Peyer's patch (tissue), 4 donors: Measurements from ENCODE around the gene JPT1. TPM values are rescaled to one million over a fixed set of nuclear protein-coding genes. Genes with fewer than 3 reads are reported as not detected.

ENCODE experiments used
- DNase-seq, 3 donors: peaks; one replicate each; pipeline ENCODE4 v3.0.0-alpha.2; 2017 to 2019
- H3K27ac ChIP-seq, 4 donors: fragments of 200-600 bp; sonication (generic); one replicate each; pipeline ENCODE4 v1.5.1; 2016 to 2019
- H3K27me3 ChIP-seq, 2 donors: fragments of 200-600 bp; sonication (generic); one replicate each; pipeline ENCODE4 v1.5.1; 2019
- H3K36me3 ChIP-seq, 3 donors: fragments of 200-600 bp; sonication (generic); one replicate each; pipeline ENCODE4 v1.5.1; 2016 to 2019
- H3K4me1 ChIP-seq, 4 donors: fragments of 200-600 bp; sonication (generic); one replicate each; pipeline ENCODE4 v1.5.1; 2016 to 2019
- H3K4me3 ChIP-seq, 4 donors: fragments of 200-600 bp; sonication (generic); 1 replicate in 3 of 4; 2 replicates in 1 of 4; pipeline ENCODE4 v1.5.1; 2016 to 2019; ENCODE audit warnings: mild to moderate bottlenecking in 1 of 4
- H3K9me3 ChIP-seq, 4 donors: fragments of 200-600 bp; sonication (generic); one replicate each; pipeline ENCODE4 v1.5.1; 2016 to 2019; ENCODE audit warnings: mild to moderate bottlenecking in 1 of 4
- POLR2A ChIP-seq, 2 donors: fragments of 450-650 bp; IDR thresholded peaks; one replicate each; pipeline ENCODE4 v1.5.1; 2017; ENCODE audit warnings: antibody characterized with exemption in 2 of 2, mild to moderate bottlenecking in 2 of 2, moderate library complexity in 2 of 2
- total RNA-seq, 4 donors: library from RNA; depleted of rRNA; stranded (reverse); fragments of >200 nt; gene quantifications; one replicate each; pipeline ENCODE4 v1.1.0, GENCODE V29; 2016
- TF ChIP-seq, protein P1 (sequence below), 6 experiments: fragments of 450-650 bp in 4 of 6; fragments of 200-600 bp in 2 of 6; sonication (generic) in 1 of 6; IDR thresholded peaks; one replicate each; pipeline ENCODE4 v1.5.1; 2017 to 2019; ENCODE audit warnings: antibody characterized with exemption in 6 of 6, mild to moderate bottlenecking in 3 of 6, moderate library complexity in 1 of 6

The JPT1 gene
- total RNA-seq, 4 donors from 2014 or later, result 132 to 261 (median 202) TPM

GRCh38 chr17:75098861-75099260 is 55.5 kb downstream of the JPT1 start:
- TF ChIP-seq POLR2A (IDR thresholded peaks at IDR 0.05), result no peak
- TF ChIP-seq, protein P1, sequence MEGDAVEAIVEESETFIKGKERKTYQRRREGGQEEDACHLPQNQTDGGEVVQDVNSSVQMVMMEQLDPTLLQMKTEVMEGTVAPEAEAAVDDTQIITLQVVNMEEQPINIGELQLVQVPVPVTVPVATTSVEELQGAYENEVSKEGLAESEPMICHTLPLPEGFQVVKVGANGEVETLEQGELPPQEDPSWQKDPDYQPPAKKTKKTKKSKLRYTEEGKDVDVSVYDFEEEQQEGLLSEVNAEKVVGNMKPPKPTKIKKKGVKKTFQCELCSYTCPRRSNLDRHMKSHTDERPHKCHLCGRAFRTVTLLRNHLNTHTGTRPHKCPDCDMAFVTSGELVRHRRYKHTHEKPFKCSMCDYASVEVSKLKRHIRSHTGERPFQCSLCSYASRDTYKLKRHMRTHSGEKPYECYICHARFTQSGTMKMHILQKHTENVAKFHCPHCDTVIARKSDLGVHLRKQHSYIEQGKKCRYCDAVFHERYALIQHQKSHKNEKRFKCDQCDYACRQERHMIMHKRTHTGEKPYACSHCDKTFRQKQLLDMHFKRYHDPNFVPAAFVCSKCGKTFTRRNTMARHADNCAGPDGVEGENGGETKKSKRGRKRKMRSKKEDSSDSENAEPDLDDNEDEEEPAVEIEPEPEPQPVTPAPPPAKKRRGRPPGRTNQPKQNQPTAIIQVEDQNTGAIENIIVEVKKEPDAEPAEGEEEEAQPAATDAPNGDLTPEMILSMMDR (IDR thresholded peaks at IDR 0.05), result no peak
- H3K27me3 ChIP-seq, result no peaks in the 10 kb centered on the region
- H3K4me3 ChIP-seq, result no peak overlapping the region
- H3K4me1 ChIP-seq, result peaks cover 0 to 28% (median 0%) of the 10 kb centered on the region in 4 donors
- no peaks in the 10 kb centered on the region for H3K9me3 ChIP-seq
- peaks cover 0 to 30% (median 0%) of the 10 kb centered on the region in 3 donors for H3K36me3 ChIP-seq
- no peak for DNase-seq
- H3K27ac ChIP-seq, result no peak overlapping the region

GRCh38 chr17:75097865-75098264 is 56.4 kb downstream of the JPT1 start:
- H3K36me3 ChIP-seq, result peaks cover 0 to 30% (median 0%) of the 10 kb centered on the region in 3 donors
- no peak overlapping the region for H3K4me3 ChIP-seq
- DNase-seq, result no peak
- H3K4me1 ChIP-seq, result peaks cover 0 to 38% (median 0%) of the 10 kb centered on the region in 4 donors
- no peaks in the 10 kb centered on the region for H3K27me3 ChIP-seq
- TF ChIP-seq POLR2A (IDR thresholded peaks at IDR 0.05), result no peak
- TF ChIP-seq, protein P1 (IDR thresholded peaks at IDR 0.05), result no peak
- H3K9me3 ChIP-seq, result no peaks in the 10 kb centered on the region
- H3K27ac ChIP-seq, result no peak overlapping the region

- peaks cover 0 to 53% (median 2%) of the 10 kb centered on the region in 4 donors for H3K4me1 ChIP-seq
- H3K36me3 ChIP-seq, result peaks cover 0 to 30% (median 0%) of the 10 kb centered on the region in 3 donors
- H3K27me3 ChIP-seq, result no peaks in the 10 kb centered on the region
- H3K4me3 ChIP-seq, result no peak overlapping the region
- peak overlapping the region in 3 of 4 donors; percentile 74 to 89 (median 74) for H3K27ac ChIP-seq
- TF ChIP-seq, protein P1 (IDR thresholded peaks at IDR 0.05), result no peak
- peak in 1 of 2 donors; percentile 63 for TF ChIP-seq POLR2A (IDR thresholded peaks at IDR 0.05)
- H3K9me3 ChIP-seq, result no peaks in the 10 kb centered on the region
- peak in 2 of 3 donors; percentile 89 to 95 for DNase-seq
Measured at GRCh38 chr17:75096082-75096625, 58.2 kb downstream of the JPT1 start.

DNA sequence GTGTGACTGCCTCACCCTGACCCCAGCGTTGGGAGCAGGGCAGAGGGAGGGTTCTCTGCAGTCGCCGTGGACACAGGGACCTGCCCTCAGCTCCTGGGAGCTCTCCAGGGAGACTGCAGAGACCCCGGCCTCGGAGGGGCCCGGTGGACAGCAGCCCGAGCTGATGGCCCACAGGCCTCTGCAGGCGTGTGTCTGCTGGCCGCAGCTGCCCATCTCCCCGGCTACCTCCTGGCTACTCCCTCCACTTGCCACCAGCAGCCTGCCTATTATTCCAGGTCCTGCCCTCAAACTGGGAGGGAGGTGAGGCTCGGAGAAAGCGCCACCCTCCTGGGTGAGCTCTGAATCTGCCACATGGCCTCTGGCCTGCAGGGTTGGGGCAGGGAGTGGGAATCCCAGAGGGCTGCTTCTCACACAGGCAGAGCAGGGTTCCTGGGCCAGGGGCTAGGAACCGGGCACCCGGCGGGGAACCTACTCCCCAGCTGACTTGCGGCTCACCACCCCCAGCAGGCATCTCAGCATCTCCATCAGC is 59.4 kb downstream of the JPT1 start:
- peak in 1 of 3 donors; percentile 55 for DNase-seq
- H3K27me3 ChIP-seq, result no peaks in the 10 kb centered on the region
- no peak overlapping the region for H3K4me3 ChIP-seq
- TF ChIP-seq, protein P1 (IDR thresholded peaks at IDR 0.05), result no peak
- no peak for TF ChIP-seq POLR2A (IDR thresholded peaks at IDR 0.05)
- peaks cover 0 to 22% (median 0%) of the 10 kb centered on the region in 3 donors for H3K36me3 ChIP-seq
- peaks cover 0 to 65% (median 3%) of the 10 kb centered on the region in 4 donors for H3K4me1 ChIP-seq
- H3K27ac ChIP-seq, result peak overlapping the region in 3 of 4 donors; percentile 74 to 89 (median 74)
- no peaks in the 10 kb centered on the region for H3K9me3 ChIP-seq

DNA sequence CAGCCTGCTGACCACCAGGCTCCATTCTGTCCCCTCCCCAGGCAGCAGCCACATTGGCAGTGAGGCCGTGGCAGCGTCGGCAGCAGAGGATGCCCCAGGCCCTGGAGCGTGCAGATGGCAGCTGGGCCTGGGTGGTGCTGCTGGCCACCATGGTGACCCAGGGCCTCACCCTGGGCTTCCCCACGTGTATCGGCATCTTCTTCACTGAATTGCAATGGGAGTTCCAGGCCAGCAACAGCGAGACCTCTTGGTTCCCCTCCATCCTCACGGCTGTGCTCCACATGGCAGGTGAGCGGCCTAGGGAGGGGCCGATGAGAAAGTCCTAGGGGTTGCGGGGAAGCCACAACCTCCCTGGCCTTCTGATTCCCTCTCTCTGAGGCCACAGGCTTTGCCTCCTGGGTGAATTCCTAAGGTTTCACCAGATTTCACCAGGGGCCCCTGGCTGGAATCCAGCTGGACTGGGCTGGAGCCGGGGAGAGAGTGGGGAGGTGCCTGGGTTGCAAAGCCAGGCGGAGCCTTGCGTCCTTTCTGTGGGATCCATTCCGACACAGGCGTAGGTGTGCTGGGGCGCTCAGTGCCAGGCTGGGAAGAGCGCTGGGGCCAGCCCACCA is 60.7 kb downstream of the JPT1 start:
- peaks cover 0 to 10% (median 0%) of the 10 kb centered on the region in 3 donors for H3K36me3 ChIP-seq
- TF ChIP-seq, protein P1 (IDR thresholded peaks at IDR 0.05), result no peak
- no peak for TF ChIP-seq POLR2A (IDR thresholded peaks at IDR 0.05)
- H3K27ac ChIP-seq, result peak overlapping the region in 3 of 4 donors; percentile 40 to 100 (median 95)
- no peak for DNase-seq
- peaks cover 0 to 73% (median 4%) of the 10 kb centered on the region in 4 donors for H3K4me1 ChIP-seq
- no peak overlapping the region for H3K4me3 ChIP-seq
- no peaks in the 10 kb centered on the region for H3K27me3 ChIP-seq
- no peaks in the 10 kb centered on the region for H3K9me3 ChIP-seq
